HG02840 (cell line): ENCODE data around the gene OPCML.

Source experiments
- ATAC-seq: cut with Tn5 transposase; IDR thresholded peaks from one replicate; pipeline ENCODE4 v1.9.1; 2021; ENCODE audit warnings: mild to moderate bottlenecking, moderate library complexity, moderate number of reproducible peaks; ENCODE audit not compliant: unreplicated experiment, low FRiP score

Gene OPCML

DNA sequence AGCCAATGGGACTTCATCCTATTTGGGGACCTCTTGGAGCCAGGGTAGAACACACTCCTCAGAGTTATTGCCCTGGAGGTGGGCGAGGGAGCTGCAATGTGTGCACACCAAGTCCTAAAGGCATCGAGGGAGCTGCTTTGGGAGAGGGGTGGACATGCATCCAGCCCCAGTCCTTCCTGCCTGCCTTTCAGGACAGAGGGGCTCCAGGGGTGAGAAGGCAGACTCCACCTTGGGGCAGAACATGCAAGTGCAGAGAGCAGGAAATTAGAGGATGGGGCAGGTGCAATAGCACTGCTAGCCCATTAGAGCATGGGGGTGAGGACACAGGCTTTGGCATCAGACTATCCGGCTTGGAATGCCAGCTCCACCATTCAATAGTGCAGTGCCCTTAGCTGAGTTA lies 288.5 kb downstream of the OPCML start:
- ATAC-seq = no peak

DNA sequence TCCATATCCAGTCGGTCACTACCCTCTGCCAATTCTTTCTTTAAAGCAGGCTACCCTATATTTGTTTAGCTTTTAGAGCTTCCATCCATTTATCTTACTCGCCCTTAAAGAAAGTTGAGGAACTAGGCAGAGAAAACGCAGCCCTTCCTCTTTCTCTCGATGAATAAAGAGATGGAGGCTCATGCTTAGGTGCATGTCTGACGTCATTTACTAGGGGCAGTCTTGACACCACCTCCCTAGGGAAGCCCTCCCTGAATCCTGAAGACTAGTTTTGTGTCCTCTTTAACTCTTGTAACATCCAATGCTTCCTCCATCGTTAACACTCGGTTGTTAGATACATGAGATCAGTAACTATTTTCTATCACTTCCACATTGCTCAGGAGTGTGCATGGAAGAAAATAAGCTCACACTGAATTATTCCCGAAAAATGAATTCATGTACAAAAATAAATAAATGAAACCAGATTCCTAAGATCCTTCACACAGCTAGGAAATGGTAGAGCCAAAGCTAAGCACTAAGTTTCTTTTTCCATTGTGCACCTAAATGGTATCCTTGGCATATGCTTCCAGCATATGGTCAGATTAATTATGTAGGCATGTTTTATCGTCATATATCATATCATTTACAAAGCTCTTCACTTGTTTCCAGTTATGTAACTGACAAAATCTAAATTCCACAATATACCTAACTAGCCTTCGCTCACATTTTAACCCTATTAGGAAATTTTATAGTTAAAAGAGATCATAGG lies 291.2 kb downstream of the OPCML start:
- ATAC-seq = no peak

DNA sequence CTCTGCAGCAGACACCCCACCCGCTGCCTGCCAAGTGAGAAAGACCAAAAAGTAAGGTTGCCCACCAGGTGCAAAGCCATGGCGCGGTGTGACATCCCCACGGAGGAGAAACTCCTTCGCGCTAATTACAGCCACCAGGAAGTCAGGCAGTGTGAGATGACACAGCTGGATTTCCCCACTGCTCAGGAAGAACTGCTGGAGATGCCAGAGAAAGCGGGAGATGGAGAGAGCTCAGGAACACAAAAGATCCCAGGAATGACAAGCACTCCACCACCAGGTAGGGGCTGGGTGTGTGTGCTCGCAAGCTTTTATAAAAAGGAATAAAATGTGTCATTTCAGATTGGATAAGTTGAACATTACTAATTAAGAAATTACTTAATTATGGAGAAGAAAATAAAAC lies 292.7 kb downstream of the OPCML start:
- no peak for ATAC-seq

DNA sequence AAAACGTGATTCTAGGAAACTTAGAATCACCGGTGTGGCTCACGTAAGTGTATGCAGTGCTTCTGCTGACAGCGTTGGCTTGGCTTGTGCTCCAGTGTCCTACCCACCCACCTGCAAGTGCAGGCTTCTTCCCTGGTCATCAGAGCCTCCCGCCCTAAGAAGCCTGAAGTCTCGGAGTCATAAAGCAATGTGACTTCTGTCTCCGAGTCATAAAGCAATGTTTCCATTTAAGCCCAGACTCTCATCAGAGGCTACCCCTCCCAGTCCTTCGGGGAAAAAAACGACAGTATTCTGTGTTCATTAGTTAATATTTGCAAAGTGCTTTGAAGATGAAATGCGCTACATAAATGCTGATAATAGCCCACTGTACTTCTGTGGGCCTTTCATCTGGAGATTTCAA lies 293.8 kb downstream of the OPCML start:
- ATAC-seq = no peak

DNA sequence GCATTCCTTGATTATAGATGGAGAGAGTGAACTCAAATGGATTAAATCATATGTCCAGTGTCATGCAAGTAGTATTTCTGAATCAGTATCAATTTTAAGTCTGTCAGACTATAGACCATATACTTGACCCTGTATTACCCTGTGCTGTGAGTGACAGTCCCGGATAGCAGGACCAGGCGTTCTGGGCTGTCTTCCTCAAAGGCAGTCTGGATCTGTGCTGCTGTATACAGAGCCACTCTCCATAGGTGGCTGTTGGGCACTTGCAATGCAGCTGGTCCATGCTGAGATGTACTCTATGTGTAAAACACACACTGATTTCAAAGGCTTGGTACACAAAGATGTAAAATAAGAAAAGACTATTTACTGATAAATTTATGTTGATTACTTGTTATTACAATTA lies 294.3 kb downstream of the OPCML start:
- ATAC-seq = no peak

DNA sequence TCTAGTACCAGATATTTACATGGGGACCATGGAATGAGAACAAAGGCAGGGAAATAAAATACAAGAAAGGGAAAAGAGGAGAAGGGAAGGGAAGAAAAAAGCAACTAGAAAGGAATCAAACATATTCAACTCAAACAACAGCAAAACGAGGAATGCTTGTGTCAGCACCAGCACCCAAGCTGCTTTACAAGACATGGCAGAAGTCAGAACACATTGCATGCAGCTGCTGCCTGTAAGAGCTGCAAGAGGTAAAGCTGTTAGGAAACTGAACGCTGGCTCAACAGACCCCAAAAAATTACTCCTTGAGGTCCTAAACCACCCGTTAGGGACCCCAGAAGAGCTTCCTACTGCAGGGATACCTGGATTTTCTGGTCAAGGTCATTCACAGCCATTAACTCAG lies 296.9 kb downstream of the OPCML start:
- no peak for ATAC-seq

DNA sequence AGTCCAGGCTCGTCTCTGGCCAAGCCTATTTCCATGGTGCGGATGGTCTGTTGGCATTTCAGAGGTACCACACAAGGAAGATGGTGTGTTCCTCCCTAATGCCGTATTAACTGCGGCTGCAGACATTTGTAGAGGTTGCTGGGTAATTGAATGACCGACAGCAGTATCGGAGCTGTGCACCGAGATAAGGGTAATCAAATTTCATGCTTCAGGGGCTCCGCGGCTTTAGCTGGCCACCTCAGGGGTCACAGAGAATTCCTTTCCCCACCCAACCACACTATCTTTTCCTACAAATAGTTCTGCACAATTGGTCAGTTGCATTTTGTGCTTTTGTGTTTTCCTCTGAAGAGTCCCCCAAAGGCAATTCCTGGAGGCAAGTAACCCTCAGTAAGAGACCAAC lies 297.4 kb downstream of the OPCML start:
- ATAC-seq = no peak

DNA sequence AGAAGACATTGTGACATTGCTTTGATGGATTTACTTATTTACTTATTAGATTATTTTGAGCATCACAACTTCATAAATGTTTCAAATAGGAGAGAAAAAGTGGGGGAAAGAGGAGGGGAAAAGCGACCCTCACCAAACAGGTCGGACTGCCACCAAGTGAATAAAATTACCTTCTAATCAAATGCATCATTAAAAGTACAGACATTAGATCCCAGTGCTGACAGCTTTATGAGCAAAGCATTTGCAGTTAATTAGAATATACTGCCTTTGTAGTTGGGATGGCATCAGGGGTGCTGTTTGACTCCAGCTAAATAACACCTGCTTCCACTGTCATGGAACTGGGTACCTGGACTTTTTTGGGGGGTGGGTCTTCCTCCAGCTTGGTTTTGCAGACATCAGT lies 299.6 kb downstream of the OPCML start:
- ATAC-seq = no peak

DNA sequence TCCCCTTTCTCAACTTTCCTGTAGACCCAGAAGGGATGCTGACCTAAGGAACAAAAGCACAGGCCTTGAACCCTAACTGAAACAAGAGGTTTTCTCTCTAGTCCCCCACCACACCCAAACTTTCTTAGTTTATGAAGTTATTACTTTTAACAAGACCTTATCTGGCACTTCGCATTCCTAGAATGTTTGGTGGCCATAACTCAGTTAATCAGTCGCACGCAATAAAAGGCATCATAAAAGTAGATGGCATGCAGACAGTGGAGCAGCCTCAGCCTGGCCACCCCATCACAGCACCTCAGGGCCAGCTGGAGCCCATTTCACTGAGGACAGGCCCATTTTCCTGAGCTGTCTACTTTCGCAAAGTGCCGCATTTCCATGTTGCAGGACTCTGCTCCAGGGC lies 301.9 kb downstream of the OPCML start:
- no peak for ATAC-seq

DNA sequence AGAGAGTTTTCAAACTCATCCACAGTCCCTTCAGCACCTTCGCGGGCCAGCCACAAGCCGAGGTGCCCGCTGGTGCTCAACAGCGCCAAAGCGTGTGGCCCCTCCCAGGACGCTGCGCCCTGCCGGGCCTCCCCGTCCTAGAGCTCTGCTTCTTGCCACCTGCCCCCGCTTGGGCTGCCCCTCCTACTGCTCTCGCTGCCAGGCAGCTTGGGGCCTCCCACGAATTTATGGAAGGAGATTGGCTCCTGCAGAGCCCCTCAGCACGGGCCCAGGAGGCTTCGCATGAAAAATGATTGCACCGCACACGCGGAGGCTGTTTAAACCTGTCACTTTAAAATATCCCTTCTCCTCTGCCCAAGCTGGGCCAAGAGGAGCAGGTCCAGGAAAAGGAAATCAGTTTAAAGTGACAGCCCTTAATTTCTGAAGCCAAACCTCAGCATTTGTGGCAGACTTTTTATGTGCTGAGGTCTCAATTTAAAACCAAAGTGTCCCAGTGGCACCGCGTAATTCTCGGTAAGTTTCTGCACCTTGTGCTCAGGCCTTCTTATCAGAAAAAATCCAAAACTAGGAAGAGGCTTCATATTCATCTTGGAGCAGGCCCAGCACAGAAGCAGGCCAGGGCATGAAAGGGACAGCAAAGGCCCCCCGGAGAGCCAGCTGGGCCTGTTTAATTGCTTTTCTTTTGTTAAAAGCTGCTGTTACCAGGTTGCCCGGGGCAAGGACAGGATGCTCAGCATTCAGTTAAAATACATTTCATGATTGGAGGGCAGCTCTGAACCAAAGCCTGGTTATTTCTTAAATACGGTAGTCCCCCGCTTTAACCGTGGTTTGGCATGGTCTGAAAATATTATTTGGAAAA lies 303.6 kb downstream of the OPCML start:
- no peak for ATAC-seq

DNA sequence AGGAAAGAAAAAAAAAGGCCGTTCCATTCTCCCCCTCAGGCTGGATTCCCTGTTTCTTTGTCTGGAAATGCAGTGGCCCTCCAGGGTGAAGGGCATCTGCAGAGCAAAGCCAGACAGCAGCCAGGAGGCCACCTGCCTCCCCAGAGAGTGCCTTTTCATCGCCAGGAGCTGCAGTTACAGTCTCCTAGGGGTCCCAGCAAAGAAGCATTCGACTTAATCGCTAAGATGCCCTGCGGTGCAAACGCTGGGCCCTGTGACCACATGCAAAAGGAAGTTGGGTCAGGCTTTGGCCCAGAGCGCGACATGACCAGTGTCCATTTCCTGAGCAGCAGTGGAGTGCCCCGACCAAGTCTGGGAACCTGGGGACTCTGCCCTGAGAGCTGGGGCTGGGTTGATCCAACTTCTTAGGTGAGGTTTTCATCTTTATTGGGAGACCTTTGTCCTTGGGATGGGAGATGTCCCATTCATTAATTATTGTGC lies 304.6 kb downstream of the OPCML start:
- no peak for ATAC-seq

DNA sequence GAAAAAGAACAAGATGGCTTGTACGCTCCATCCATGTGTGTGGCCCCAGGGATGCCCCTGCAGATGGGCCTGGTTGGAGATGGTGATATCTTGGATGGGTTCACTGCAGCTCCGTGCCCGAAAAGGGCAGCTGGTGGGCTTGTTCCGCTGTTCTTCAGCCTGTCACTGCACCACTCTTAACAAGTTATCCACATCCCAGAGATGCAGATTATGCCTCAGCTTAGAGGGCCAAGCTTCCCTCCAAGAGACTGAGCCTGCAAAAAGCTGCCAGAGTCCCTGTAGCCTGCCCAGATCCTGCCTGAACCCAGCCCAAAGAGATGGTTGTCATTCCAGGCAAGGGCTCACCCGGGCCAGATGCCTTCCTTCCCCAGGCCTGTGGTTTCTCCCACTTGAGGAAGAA lies 308.0 kb downstream of the OPCML start:
- no peak for ATAC-seq

DNA sequence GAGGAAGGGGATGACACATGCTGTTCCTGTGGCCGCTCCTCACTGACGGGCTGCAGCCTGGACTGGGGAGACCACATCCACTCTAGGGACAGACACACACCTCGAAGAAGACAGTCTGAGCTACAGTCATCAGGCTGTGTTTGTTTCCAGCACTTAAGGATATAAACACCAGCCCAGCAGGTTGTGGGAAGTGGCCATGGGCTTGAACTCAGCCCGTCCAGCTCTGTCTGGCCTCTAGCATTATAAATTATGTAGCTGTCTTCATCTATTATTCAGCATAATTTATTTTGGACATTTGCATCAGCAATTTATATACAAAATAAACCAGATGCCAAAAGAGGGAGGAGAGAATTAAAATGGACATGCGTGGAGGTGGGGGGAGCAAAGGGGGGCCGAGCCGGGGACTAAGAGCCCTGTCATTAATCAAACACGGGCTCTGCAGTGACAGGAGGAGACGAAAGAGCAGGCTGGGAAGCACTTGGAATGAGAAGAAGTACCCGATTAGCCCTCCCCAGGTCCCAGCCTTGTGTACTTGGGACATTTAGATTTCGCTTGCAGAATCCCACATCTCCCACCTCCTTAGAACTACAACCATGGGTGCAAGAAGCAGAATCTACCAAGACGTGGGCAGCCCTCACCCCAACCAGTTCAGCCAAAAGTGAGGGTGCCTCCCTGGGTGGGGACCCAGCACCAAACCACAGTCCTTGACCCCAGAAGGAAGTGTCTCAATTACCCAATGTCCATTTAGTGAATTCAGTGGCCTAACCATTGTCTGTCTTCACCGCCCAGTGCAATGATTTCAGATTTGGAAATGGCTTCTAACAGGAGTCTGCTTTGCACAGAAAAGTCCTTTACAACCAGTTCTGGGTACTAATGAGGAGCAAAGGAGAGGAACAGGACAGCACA lies 309.6 kb downstream of the OPCML start:
- no peak for ATAC-seq

DNA sequence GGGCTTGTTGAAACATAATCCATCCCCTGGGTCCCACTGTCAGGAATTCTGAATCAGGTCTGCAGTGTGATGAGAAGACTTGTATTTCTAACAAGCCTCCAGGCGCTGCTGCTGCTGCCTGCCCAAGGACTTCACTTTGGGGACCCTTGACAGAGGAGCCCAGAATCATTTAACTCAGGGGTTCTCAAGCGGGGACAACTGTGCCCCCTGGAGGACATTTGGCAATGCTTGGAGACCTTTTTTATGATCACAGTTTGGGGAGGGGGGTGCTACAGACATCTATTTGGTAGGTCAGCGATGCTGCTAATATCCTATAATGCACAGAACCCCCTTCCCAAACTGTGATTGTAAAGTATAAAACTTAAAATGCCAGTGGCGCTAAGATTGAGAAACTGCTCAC lies 312.8 kb downstream of the OPCML start:
- ATAC-seq = no peak

DNA sequence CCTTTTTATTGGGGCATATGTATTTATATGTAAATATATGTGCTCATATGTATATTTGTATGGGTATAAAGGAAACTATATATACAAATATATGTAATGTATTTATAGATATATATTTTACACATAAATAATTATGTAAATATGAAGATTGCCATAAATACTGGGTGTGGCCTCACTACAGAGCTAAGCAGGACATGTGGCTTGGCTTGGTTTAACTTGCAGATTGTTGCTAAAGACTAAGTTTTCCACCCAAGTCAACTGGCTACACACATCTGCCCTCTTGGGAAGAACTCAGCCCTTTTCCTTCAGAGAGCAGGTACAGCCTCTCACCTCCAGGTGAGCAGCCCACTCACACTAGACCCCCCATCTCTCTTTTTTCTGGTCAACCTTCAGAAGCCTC lies 315.5 kb downstream of the OPCML start:
- ATAC-seq = no peak

DNA sequence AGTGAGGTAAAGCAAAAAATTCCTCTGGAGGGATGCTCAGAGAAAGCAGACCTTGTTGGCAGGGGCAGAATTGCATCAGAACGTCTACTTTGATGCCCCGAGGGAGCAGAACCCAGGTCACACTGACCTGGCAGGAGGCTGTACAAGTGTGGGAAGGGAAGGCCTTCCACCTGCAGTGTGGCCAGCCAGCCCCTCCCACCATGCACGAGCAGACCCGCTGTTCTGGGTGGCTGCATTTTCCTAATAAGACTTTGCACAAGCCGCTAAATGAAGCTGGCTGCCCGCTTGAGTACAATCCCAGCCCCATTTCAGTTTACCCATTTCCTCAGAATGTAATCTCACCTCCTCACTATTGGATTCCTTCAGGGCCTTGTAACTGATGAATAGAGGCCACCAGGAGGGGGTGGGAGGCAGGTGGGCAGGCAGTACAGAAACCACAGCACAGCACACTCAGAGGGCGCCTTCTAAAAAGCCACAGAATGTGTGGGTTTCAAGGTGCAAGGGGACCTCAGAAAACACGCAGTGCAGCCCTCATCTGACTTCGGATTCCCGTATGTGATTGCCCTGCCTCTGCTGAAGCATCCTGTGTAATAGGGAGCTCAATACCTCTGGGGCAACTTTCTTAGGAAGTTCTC lies 316.6 kb downstream of the OPCML start:
- no peak for ATAC-seq

DNA sequence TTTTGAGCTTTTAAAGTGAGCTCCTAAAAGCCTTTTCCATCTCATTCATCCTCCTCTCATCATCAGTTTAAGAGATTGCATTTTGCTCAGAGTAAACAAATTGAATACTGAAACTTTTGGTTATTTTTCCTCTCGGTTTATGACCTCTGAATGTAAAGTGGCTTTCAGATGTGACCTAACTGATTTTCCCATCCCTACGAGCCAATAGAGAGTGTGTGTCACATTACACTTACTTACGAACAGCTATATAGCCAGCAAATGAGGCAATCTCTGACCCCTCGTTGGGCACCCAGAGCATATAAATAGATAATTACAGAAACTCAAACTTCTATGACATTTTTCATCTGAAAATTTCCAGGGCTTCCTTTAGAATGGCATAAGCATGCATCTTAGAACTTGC lies 317.7 kb downstream of the OPCML start:
- no peak for ATAC-seq

DNA sequence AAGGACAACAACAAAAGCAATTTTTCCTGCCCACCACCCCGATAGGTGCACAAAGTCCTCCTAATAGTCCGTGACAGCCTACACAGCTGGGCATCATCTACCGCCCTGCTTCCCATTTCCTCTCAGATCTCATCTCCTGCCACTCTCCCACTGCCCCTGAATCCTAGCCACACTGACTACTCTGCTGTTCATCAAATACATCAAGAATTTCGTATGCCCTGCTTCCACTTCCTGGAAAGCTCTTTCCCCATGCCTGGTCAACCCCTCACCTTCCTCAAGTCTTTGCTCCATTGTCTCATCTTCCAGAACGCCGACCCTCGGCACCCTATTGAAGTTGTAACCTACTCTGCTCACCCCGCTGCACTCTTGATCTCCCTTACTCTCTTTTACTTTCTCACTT lies 320.1 kb downstream of the OPCML start:
- ATAC-seq = no peak

DNA sequence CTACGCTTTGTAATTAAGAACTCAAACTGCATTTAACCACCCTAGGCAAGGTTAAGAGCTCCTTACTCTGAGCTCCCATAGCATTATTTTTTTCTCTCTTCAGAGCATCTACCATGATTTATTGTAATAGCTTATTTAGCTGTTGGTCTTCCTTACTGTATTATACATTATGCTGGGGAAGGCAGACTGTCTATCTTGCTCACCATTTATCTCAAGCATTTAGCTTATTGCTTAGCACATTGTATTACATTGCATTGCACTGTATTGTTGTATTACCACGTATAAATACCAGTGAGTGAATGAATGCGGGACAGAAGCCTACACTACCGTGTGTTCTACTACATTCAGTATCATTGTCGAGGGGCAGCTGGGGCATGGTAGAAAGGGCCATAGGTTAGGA lies 324.3 kb downstream of the OPCML start:
- ATAC-seq = no peak

DNA sequence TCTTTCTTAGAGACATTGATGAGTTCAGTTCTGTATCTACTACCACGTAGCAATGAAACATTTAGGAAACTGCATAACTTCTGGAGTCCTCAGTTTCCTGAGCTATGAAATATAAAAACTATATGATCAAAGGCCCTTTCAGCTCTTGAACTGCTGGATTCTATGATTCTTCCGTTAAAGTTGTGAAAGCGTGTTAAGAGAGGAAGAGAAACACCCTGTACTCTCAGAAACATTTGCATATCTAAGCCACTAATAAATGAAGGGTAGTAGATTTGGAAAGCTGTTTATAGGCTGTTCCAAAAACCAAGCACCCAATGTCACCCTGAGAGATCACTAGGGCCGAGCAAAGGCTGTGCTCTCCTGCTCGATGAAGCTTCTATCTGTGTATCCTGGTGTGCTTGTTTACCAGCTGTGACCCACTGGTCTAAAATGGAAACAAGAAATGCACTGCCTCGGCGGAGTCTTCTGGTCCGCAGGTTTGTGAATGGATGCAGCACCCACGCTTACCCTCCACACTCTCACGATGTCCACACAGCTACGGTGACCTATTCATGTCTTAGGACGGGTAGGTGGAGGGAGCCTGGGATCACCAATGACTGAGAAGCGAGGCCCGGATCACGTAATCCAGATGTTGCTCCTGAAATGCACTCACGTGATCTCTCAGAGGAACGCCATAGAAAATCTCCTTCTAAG lies 325.8 kb downstream of the OPCML start:
- ATAC-seq = no peak
